HT-29 (cell line): ENCODE results near the gene SERPINF2. TPM values are rescaled to one million over a fixed set of nuclear protein-coding genes. Genes with fewer than 3 reads are reported as not detected.
A peak's percentile ranks its signal among the peaks of the same experiment; 100 is the strongest.
"Not testable (repeated sequence)": the region's sequence is repeated elsewhere in the genome, so short reads cannot be mapped to it uniquely, and the experiment has no call there.

ENCODE experiments used
- DNase-seq: peaks from one replicate; pipeline ENCODE4 v3.0.0-alpha.2; 2015; ENCODE audit warnings: low spot score
- total RNA-seq: library from RNA; depleted of rRNA; stranded (reverse); fragments of >200 nt; shearing (Covaris generic); gene quantifications from 2 replicates; pipeline ENCODE4 v1.2.3, GENCODE V29; 2014

The SERPINF2 gene
- total RNA-seq, 1 experiment from 2014 or later: 10.9 TPM

DNA sequence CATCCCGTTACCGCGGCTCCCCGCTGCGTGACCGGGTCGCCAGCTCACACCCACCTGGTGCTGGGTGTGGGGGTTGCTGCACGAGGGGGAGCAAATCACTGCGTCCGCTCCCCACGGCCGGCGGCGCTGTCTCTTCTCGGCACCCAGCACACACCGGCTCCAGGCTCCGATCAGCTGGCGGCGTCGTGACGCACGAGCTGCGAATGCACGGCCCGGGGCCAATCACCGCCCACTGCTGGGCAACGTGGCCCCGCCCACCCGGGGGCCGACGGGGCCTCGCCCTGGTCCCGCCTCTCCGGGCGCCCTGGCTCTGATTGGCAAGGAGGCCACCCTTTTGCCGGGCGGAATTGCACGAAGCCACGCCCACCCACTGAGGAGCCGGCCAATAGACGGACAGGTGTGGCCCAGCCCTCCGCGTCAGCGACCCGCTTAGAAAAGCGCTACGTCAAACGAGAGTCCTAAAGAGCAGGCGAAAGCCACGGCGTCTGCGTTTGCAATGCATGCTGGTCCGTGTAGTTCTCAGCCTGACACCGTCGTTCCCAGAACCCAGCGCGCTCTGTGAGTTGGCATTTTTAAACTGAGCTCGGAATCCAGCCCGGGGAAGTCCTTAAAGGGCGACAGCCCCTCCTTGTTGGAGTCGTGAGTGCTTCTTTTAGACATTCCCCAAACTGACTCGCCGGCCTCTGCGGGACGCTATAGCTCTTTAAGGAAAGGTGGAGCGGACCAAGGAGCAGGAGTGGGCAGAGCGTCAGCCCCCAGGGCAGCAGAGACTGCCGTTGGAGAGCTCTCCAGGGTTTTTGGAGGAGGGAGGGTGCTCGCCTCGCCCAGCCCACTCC is 26.4 kb upstream of the SERPINF2 start:
- peak; percentile 97 for DNase-seq

GRCh38 chr17:1716912-1717695 is 25.6 kb upstream of the SERPINF2 start:
- DNase-seq: peak; percentile 97

DNA sequence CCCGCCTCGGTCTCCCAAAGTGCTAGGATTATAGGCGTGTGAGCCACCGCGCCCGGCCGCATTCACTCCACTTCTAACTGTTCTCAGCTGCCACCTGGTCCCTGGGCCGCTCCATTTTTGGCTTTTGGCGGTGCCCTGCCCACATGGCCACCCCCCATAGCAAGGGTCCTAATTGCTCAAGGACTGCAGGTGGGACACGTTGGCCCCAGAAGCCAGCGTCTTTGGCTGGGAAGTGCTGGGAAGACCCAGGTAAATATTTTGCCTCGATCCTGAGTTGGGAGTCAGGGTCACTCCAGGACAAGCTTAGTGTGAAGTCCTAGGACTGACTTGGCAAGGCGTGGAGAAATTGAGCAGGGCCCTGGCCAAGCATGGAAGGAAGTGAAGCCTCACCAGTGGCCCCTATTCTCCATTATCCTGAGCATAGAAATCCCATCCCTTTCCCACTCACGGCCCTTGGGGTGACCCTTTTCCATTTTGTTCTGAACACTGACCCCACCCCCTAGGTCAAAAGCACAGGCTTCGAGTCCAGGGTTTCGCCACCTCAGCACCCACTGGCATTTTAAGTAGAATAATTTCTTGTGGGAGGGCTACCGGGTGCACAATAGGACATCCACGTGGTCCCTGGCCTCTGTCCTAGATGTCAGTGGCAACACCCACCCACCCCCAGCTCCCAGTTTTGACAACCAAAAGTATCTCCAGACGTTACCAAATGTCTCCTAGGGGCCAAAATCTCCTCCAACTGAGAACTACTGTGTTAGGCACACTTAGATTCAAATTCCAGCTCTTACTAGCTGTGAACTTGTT is 24.1 kb upstream of the SERPINF2 start:
- no peak for DNase-seq

- DNase-seq: peak; percentile 62
These were observed 21.8 kb upstream of the SERPINF2 start for GRCh38 chr17:1720856-1721386.

GRCh38 chr17:1722022-1722421 is 20.6 kb upstream of the SERPINF2 start:
- DNase-seq: not testable (repeated sequence)

DNA sequence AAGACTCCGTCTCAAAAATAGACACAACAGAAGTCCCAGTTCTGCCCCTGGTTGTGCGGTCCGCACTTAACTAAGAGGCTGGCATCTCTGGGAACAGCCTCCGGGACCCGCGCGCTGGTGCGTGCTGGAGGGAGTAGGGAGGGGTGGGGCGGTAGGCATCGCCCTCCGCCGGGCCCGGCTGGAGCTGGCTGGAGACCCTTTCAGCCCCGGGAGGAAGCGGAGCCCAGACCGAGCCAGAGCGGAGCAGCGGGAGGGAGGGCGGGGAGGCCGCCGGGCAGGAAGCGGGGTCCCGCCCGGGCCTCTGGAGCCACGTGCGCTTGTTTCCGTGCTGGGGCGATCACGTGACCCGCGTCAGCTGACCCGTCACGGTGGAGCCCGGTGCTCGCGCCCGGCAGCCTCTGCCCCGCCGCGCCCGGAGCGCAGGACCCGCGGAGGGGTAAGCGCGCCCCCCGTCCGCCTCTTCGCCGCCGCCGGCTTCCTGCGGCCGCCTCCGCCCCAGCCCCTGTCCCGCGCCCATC is 18.3 kb upstream of the SERPINF2 start, which contains the start of gene WDR81:
Gene WDR81 (plus strand): TSS at position 354 of the 518 bp plus-strand sequence. CDS start 256 bp downstream, outside the sequence.
- DNase-seq: peak; percentile 64

GRCh38 chr17:1724869-1725641 is 17.6 kb upstream of the SERPINF2 start:
- DNase-seq: no peak

DNA sequence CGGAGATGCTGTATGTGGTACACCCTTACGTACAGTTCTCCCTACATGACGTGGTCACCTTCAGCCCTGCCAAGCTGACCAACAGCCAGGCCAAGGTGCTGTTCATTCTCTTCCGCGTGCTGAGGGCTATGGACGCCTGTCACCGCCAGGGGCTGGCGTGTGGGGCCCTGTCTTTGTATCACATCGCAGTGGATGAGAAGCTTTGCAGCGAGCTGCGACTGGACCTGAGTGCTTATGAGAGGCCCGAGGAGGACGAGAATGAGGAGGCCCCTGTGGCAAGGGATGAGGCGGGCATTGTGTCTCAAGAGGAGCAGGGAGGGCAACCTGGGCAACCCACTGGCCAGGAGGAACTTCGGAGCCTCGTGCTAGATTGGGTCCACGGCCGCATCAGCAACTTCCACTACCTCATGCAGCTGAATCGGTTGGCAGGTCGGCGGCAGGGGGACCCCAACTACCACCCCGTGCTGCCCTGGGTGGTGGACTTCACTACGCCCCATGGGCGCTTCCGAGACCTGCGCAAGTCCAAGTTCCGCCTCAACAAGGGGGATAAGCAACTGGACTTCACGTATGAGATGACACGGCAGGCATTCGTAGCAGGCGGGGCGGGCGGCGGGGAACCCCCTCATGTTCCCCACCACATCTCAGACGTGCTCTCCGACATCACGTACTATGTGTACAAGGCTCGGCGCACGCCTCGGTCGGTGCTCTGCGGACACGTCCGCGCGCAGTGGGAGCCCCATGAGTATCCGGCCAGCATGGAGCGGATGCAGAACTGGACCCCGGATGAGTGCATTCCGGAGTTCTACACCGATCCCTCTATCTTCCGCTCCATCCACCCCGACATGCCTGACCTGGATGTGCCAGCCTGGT is 16.8 kb upstream of the SERPINF2 start:
- DNase-seq: no peak

GRCh38 chr17:1726626-1727257 is 15.9 kb upstream of the SERPINF2 start:
- no peak for DNase-seq

GRCh38 chr17:1727258-1727789 is 15.3 kb upstream of the SERPINF2 start:
- no peak for DNase-seq

DNA sequence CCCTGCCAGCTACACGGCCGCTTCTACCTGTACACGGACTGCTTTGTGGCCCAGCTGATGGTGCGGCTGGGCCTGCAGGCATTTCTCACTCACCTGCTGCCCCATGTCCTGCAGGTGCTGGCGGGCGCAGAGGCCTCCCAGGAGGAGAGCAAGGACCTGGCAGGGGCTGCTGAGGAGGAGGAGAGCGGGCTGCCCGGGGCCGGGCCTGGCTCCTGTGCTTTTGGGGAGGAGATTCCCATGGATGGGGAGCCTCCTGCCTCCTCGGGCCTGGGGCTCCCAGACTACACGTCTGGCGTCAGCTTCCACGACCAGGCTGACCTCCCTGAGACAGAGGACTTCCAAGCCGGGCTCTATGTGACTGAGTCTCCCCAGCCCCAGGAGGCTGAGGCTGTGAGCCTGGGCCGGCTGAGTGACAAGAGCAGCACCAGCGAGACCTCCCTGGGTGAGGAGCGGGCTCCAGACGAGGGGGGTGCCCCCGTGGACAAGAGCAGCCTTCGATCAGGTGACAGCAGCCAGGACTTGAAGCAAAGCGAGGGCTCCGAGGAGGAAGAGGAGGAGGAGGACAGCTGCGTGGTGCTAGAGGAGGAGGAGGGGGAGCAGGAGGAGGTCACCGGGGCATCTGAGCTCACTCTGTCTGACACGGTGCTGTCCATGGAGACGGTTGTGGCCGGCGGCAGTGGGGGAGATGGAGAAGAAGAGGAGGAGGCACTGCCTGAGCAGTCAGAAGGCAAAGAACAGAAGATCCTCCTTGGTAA is 14.6 kb upstream of the SERPINF2 start:
- no peak for DNase-seq

DNA sequence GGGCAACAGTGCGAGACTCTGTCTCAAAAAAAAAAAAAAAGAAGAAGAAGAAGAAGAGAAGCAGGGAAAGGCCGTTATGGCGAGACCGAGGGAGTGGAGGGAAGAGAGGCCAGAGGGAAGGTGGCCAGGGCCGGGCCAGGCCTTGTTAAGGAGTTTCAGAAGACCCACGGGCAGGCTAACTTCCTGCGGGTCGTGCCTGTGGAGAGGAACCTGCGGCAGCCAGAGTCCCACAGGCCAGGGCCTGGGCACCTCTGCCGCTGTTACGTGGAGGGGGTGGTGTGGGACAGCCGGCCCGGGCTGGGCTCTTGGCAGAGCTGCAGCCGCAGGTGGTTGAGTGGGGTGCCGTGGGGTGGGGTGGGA is 12.7 kb upstream of the SERPINF2 start:
- no peak for DNase-seq

DNA sequence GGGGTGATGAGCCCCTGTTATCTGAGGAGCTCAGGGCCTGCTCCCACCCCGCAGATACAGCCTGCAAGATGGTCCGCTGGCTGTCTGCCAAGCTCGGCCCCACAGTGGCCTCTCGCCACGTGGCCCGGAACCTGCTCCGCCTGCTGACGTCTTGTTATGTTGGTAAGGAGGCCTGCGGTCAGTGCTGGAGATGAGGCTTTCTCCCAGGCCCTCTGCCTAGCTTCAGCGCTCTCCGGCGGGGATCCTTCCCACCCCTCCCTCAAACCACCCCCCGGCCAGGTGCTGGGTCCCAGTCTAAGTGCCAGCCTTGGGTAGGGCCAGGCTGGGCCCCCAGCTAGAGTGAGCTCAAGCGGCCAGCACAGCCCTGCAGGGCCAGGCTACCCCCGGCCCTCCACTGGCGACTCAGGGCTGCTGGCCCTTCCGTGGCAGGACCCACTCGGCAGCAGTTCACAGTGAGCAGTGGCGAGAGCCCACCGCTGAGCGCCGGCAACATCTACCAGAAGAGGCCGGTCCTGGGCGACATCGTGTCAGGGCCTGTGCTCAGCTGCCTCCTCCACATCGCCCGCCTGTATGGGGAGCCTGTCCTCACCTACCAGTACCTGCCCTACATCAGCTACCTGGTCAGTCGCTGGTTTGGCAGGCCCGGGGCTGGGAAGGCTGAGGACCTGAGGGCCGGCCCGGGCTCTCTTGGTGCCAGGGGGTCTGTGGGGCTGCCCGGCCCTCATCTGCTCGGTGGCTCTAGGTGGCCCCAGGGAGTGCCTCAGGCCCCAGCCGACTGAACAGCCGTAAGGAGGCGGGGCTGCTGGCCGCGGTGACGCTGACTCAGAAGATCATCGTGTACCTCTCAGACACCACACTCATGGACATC is 12.1 kb upstream of the SERPINF2 start:
- DNase-seq: no peak

- no peak for DNase-seq
These were observed 11.5 kb upstream of the SERPINF2 start for GRCh38 chr17:1731194-1731506.

- no peak for DNase-seq
These were observed 10.3 kb upstream of the SERPINF2 start for GRCh38 chr17:1732241-1732832.

DNA sequence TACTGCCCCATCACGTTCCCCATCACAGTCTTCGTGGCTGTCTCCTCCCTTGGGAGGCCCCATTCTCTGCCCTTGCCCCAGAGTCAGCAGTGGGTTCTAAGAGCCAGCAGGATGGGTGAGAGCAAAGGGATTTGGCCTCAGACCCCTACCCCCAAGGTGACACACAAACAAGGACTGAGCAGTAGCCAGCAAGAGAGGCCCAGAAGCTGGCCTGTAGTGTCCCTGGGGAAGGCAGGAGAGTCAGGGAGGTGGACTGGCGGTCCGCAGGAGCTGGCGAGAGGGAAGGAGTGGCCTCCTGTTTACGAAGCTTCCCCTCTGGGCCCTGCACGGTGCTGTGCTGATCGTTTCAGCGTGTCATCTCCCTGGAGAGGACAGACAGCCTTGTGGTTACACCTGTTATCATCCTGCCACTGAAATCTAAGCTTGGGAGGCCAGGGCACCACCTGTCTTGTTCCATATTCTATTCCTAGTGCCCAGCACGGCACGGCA is 9.8 kb upstream of the SERPINF2 start:
- DNase-seq: no peak

DNA sequence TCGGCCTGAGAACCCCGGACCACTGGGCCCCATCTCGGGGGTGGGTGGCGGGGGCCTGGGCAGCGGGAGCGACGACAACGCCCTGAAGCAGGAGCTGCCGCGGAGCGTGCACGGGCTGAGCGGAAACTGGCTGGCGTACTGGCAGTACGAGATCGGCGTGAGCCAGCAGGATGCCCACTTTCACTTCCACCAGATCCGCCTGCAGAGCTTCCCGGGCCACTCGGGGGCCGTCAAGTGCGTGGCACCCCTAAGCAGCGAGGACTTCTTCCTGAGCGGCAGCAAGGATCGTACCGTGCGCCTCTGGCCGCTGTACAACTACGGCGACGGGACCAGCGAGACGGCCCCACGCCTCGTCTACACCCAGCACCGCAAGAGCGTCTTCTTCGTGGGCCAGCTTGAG is 8.9 kb upstream of the SERPINF2 start:
- DNase-seq: no peak
